SK-N-SH treated with all-trans-retinoic acid at 6 μM for 48 hours (cell line): ENCODE measurements around the gene SARNP.

Experiments used
- ARNTL ChIP-seq: fragments of 450-650 bp; formaldehyde crosslinking; IDR thresholded peaks from 2 replicates; pipeline ENCODE4 v1.5.0; 2020; ENCODE audit warnings: low read depth, mild to moderate bottlenecking, moderate library complexity, borderline replicate concordance
- CSRNP3 ChIP-seq: fragments of 250-450 bp; sonication (Bioruptor Pico); IDR thresholded peaks from 2 replicates; pipeline ENCODE4 v1.5.1; 2021; ENCODE audit warnings: mild to moderate bottlenecking, moderate library complexity
- ESRRG ChIP-seq: fragments of 250-450 bp; sonication (Bioruptor Pico); IDR thresholded peaks from 2 replicates; pipeline ENCODE4 v1.6.1; 2021; ENCODE audit warnings: mild to moderate bottlenecking
- GLIS3 ChIP-seq: fragments of 250-450 bp; sonication (Bioruptor Pico); IDR thresholded peaks from 2 replicates; pipeline ENCODE4 v1.5.0; 2020; ENCODE audit warnings: mild to moderate bottlenecking, moderate library complexity
- ISL1 ChIP-seq: fragments of 250-450 bp; sonication (Bioruptor Pico); IDR thresholded peaks from 2 replicates; pipeline ENCODE4 v2.1.2; 2022; ENCODE audit warnings: mild to moderate bottlenecking, moderate library complexity
- OSR1 ChIP-seq: fragments of 250-450 bp; sonication (Bioruptor Pico); IDR thresholded peaks from 2 replicates; pipeline ENCODE4 v1.8.0; 2022; ENCODE audit warnings: moderate library complexity, mild to moderate bottlenecking, inconsistent platforms
- ZFP3 ChIP-seq: fragments of 250-450 bp; sonication (Bioruptor Pico); IDR thresholded peaks from 2 replicates; pipeline ENCODE4 v1.5.0; 2020; ENCODE audit warnings: mild to moderate bottlenecking, moderate library complexity
- ZFP30 ChIP-seq: fragments of 450-650 bp; formaldehyde crosslinking; IDR thresholded peaks from 2 replicates; pipeline ENCODE4 v1.5.0; 2022; ENCODE audit warnings: mild to moderate bottlenecking, moderate library complexity
- ZNF70 ChIP-seq: fragments of 450-650 bp; formaldehyde crosslinking; IDR thresholded peaks from 2 replicates; pipeline ENCODE4 v1.5.0; 2020; ENCODE audit warnings: mild to moderate bottlenecking, moderate library complexity
- TF ChIP-seq, protein P1 (sequence below): fragments of 250-450 bp; sonication (Bioruptor Pico); IDR thresholded peaks from 2 replicates; pipeline ENCODE4 v1.8.0; 2021; ENCODE audit warnings: low read depth, mild to moderate bottlenecking, moderate library complexity, borderline replicate concordance
- TF ChIP-seq, protein P2 (sequence below): fragments of 250-450 bp; sonication (Bioruptor Pico); IDR thresholded peaks from 2 replicates; pipeline ENCODE4 v1.5.1; 2020; ENCODE audit warnings: low read depth, mild to moderate bottlenecking, moderate library complexity
- TF ChIP-seq, protein P3 (sequence below): fragments of 250-450 bp; sonication (Bioruptor Pico); IDR thresholded peaks from 2 replicates; pipeline ENCODE4 v1.8.0; 2020; ENCODE audit warnings: mild to moderate bottlenecking, moderate library complexity, borderline replicate concordance

DNA sequence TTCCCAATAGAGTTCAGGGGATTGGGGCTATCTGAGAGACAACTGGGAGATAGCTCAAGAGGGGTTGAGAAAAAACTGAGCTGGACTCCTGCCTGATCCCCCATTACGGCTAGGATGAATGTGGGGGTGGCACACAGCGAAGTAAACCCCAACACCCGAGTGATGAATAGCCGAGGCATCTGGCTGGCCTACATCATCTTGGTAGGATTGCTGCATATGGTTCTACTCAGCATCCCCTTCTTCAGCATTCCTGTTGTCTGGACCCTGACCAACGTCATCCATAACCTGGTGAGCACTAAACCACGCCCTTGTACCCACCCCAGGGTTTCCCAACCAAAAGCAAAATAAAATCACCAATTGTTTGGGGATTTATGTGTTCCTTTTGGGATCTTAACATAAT is 1.4 kb upstream of the SARNP start:
- TF ChIP-seq, protein P1, sequence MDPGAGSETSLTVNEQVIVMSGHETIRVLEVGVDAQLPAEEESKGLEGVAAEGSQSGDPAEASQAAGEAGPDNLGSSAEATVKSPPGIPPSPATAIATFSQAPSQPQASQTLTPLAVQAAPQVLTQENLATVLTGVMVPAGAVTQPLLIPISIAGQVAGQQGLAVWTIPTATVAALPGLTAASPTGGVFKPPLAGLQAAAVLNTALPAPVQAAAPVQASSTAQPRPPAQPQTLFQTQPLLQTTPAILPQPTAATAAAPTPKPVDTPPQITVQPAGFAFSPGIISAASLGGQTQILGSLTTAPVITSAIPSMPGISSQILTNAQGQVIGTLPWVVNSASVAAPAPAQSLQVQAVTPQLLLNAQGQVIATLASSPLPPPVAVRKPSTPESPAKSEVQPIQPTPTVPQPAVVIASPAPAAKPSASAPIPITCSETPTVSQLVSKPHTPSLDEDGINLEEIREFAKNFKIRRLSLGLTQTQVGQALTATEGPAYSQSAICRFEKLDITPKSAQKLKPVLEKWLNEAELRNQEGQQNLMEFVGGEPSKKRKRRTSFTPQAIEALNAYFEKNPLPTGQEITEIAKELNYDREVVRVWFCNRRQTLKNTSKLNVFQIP (CRISPR knock-in tag): no peak
- TF ChIP-seq, protein P2, sequence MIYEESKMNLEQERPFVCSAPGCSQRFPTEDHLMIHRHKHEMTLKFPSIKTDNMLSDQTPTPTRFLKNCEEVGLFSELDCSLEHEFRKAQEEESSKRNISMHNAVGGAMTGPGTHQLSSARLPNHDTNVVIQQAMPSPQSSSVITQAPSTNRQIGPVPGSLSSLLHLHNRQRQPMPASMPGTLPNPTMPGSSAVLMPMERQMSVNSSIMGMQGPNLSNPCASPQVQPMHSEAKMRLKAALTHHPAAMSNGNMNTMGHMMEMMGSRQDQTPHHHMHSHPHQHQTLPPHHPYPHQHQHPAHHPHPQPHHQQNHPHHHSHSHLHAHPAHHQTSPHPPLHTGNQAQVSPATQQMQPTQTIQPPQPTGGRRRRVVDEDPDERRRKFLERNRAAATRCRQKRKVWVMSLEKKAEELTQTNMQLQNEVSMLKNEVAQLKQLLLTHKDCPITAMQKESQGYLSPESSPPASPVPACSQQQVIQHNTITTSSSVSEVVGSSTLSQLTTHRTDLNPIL: no peak
- TF ChIP-seq ZNF70 (CRISPR knock-in tag) (no peak), ISL1 (CRISPR knock-in tag) (no peak), OSR1 (CRISPR knock-in tag) (no peak), CSRNP3 (no peak), ZFP30 (CRISPR knock-in tag) (no peak), ZFP3 (CRISPR knock-in tag) (no peak), ESRRG (no peak), ARNTL (no peak), GLIS3 (no peak)
- TF ChIP-seq, protein P3, sequence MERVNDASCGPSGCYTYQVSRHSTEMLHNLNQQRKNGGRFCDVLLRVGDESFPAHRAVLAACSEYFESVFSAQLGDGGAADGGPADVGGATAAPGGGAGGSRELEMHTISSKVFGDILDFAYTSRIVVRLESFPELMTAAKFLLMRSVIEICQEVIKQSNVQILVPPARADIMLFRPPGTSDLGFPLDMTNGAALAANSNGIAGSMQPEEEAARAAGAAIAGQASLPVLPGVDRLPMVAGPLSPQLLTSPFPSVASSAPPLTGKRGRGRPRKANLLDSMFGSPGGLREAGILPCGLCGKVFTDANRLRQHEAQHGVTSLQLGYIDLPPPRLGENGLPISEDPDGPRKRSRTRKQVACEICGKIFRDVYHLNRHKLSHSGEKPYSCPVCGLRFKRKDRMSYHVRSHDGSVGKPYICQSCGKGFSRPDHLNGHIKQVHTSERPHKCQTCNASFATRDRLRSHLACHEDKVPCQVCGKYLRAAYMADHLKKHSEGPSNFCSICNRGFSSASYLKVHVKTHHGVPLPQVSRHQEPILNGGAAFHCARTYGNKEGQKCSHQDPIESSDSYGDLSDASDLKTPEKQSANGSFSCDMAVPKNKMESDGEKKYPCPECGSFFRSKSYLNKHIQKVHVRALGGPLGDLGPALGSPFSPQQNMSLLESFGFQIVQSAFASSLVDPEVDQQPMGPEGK (CRISPR knock-in tag): no peak
